CD4-positive, alpha-beta T cell (primary cell): ENCODE data around the gene ZCCHC9. TPM values are rescaled to one million over a fixed set of nuclear protein-coding genes. Genes with fewer than 3 reads are reported as not detected.

ENCODE experiments used
- ATAC-seq: fragments of 200-7000 bp; cut with Tn5 transposase; one replicate; pipeline ENCODE4 v1.10.0; 2022; ENCODE audit warnings: mild to moderate bottlenecking; ENCODE audit not compliant: poor library complexity
- CTCF ChIA-PET: fragments of 350-600 bp; sonication (Branson Sonifier 250); formaldehyde crosslinking; loops from one replicate; lab custom pipeline; 2021; ENCODE audit warnings: antibody characterized with exemption, inconsistent platforms; lab: Charles Lee
- POLR2A ChIA-PET: fragments of 350-600 bp; sonication (Branson Sonifier 250); formaldehyde crosslinking; loops from one replicate; lab custom pipeline; 2021; ENCODE audit warnings: antibody characterized with exemption, inconsistent platforms; lab: Charles Lee
- DNase-seq, 14 experiments: peaks; one replicate each; pipeline ENCODE4 v3.0.0-alpha.2; 2013 to 2020; ENCODE audit warnings: mixed read lengths in 2 of 14
- H3K27ac ChIP-seq, 2 donors: one replicate each; pipeline versions ENCODE4 v1.5.1 to v1.7.0; 2013; ENCODE audit warnings: low read length in 2 of 2, low read depth in 1 of 2, mild to moderate bottlenecking in 1 of 2
- H3K27me3 ChIP-seq, 2 experiments: 1 replicate in 1 of 2; 2 replicates in 1 of 2; pipeline versions ENCODE4 v1.6.1 to v1.7.0; 2013; ENCODE audit warnings: low read length in 2 of 2, control low read depth in 1 of 2, mild to moderate bottlenecking in 1 of 2, moderate library complexity in 1 of 2; ENCODE audit not compliant: insufficient read depth in 2 of 2, control insufficient read depth in 1 of 2
- H3K36me3 ChIP-seq: one replicate; pipeline ENCODE4 v1.6.1; 2013; ENCODE audit warnings: low read length, control low read depth; ENCODE audit not compliant: insufficient read depth
- H3K4me1 ChIP-seq: one replicate; pipeline ENCODE4 v1.6.1; 2013; ENCODE audit warnings: low read length, control low read depth; ENCODE audit not compliant: insufficient read depth
- H3K4me3 ChIP-seq: one replicate; pipeline ENCODE4 v1.5.1; 2013; ENCODE audit warnings: mild to moderate bottlenecking, low read length, moderate library complexity
- H3K9me3 ChIP-seq, 2 experiments: 1 replicate in 1 of 2; 2 replicates in 1 of 2; pipeline versions ENCODE4 v1.6.1 to v1.7.0; 2013; ENCODE audit warnings: low read length in 2 of 2, mild to moderate bottlenecking in 2 of 2, control low read depth in 1 of 2, moderate library complexity in 1 of 2; ENCODE audit not compliant: control insufficient read depth in 1 of 2, insufficient read depth in 1 of 2
- H3K27ac Mint-ChIP-seq: one replicate; pipeline ENCODE4 v1.8.0; 2020; ENCODE audit warnings: mixed read lengths
- H3K27me3 Mint-ChIP-seq: one replicate; pipeline ENCODE4 v1.8.0; 2021; ENCODE audit warnings: mixed read lengths
- H3K36me3 Mint-ChIP-seq: one replicate; pipeline ENCODE4 v1.8.0; 2021; ENCODE audit warnings: low read depth, mixed read lengths
- H3K4me1 Mint-ChIP-seq: one replicate; pipeline ENCODE4 v1.8.0; 2021; ENCODE audit warnings: low read depth, mixed read lengths
- H3K4me3 Mint-ChIP-seq: one replicate; pipeline ENCODE4 v1.8.0; 2020; ENCODE audit warnings: mild to moderate bottlenecking, mixed read lengths
- H3K9me3 Mint-ChIP-seq: one replicate; pipeline ENCODE4 v1.8.0; 2020; ENCODE audit warnings: mixed read lengths
- CTCF ChIP-seq: fragments of 200-600 bp; IDR thresholded peaks from one replicate; pipeline ENCODE4 v1.8.0; 2022; ENCODE audit warnings: antibody characterized with exemption, mild to moderate bottlenecking
- intact Hi-C, 2 experiments: fragments of 100-400 bp; cut with DNase I in 1 of 2; cut with micrococcal nuclease in 1 of 2; formaldehyde crosslinking; loops; one replicate each; pipeline versions ENCODE4 v1.15.1 to v1.9.0; 2023 to 2025; cut with DNase I, micrococcal nuclease
- total RNA-seq, 174 experiments: library from RNA in 2 of 174; stranded (reverse) in 2 of 174; gene quantifications; one replicate each; pipeline ENCODE4 v1.2.3 and lab custom pipeline; 2021 to 2026

Gene ZCCHC9
- total RNA-seq, 2 experiments from 2014 or later: 16.3 to 17.3 TPM

- Histone ChIP-seq H3K4me1 (no peaks in the 10 kb centered on the region), H3K36me3 (no peaks in the 10 kb centered on the region), H3K27ac (no peak overlapping the region), H3K9me3 (no peaks in the 10 kb centered on the region), H3K27me3 (peaks cover 0 to 3% of the 10 kb centered on the region in 2 experiments), H3K4me3 (no peak overlapping the region)
- no peak overlapping the region for H3K27ac Mint-ChIP-seq
- no peaks in the 10 kb centered on the region for H3K4me1 Mint-ChIP-seq
- no peak for TF ChIP-seq CTCF
- intact Hi-C loops: no loop called here
- DNase-seq: no peak
- no peaks in the 10 kb centered on the region for H3K27me3 Mint-ChIP-seq
- ChIA-PET CTCF (interaction anchor here (0.6 kb wide), 1 partner anchor 209 kb away, joined by 4 read pairs; no protein-coding TSS in a partner anchor), POLR2A (no interaction called here)
- H3K4me3 Mint-ChIP-seq: no peak overlapping the region
- no peaks in the 10 kb centered on the region for H3K36me3 Mint-ChIP-seq
- H3K9me3 Mint-ChIP-seq: no peaks in the 10 kb centered on the region
- ATAC-seq: no peak
Measured at GRCh38 chr5:81360640-81361039, 59.3 kb downstream of the ZCCHC9 start.

GRCh38 chr5:81361600-81361999 lies 60.2 kb downstream of the ZCCHC9 start:
- Histone ChIP-seq H3K27me3 (peaks cover 0 to 3% of the 10 kb centered on the region in 2 experiments), H3K4me1 (no peaks in the 10 kb centered on the region), H3K4me3 (no peak overlapping the region), H3K9me3 (no peaks in the 10 kb centered on the region), H3K36me3 (no peaks in the 10 kb centered on the region), H3K27ac (no peak overlapping the region)
- CTCF ChIA-PET: interaction anchor here (0.6 kb wide), 1 partner anchor 208 kb away, joined by 4 read pairs; no protein-coding TSS in a partner anchor
- Mint-ChIP-seq H3K4me3 (no peak overlapping the region), H3K27ac (no peak overlapping the region), H3K36me3 (no peaks in the 10 kb centered on the region), H3K27me3 (no peaks in the 10 kb centered on the region), H3K4me1 (no peaks in the 10 kb centered on the region), H3K9me3 (no peaks in the 10 kb centered on the region)
- ATAC-seq (no peak), DNase-seq (no peak)
- POLR2A ChIA-PET: no interaction called here
- intact Hi-C loops: no loop called here
- TF ChIP-seq CTCF: no peak

Other genes with a start within 250 kb of the ZCCHC9 start
- gene CKMT2, start 68.3 kb upstream of the ZCCHC9 start, total RNA-seq: under 1 TPM; 0.17 to 0.27 TPM
- under 1 TPM; 0.39 to 0.44 TPM for gene ACOT12, start 92.5 kb downstream of the ZCCHC9 start, total RNA-seq